ENCODE measurements around the gene ACSL3. TPM values are rescaled to one million over a fixed set of nuclear protein-coding genes. Genes with fewer than 3 reads are reported as not detected.

The ACSL3 gene
- total RNA-seq, 1 experiment from 2014 or later, result 98.5 TPM

- Histone ChIP-seq H3K4me1 (ENCODE audit: low read length) (peaks cover 2% of the 10 kb centered on the region; the same call in 1 of the 2 replicates), H3K27ac (ENCODE audit: low read length) (no peak overlapping the region), H3K9me3 (ENCODE audit: low read length) (no peaks in the 10 kb centered on the region), H3K27me3 (ENCODE audit: low read length) (no peaks in the 10 kb centered on the region), H3K36me3 (ENCODE audit: insufficient read depth, low read length) (peaks cover 27% of the 10 kb centered on the region), H3K9me2 (replicated peaks; ENCODE audit: insufficient read depth, low read length) (no peaks in the 10 kb centered on the region), H2AFZ (ENCODE audit: low read length) (no peak overlapping the region), H3K4me3 (ENCODE audit: low read length) (no peak overlapping the region), H4K20me1 (ENCODE audit: insufficient read depth, low read depth, low read length) (no peaks in the 10 kb centered on the region), H3K79me2 (ENCODE audit: low read length) (peaks cover 19% of the 10 kb centered on the region), H3K4me2 (ENCODE audit: low read depth, low read length, poor library complexity, severe bottlenecking) (no peak overlapping the region), H3K9ac (ENCODE audit: low read length) (no peak overlapping the region)
- DNase-seq, result no peak
These were observed 66.8 kb downstream of the ACSL3 start for GRCh38 chr2:222927600-222927999.

DNA sequence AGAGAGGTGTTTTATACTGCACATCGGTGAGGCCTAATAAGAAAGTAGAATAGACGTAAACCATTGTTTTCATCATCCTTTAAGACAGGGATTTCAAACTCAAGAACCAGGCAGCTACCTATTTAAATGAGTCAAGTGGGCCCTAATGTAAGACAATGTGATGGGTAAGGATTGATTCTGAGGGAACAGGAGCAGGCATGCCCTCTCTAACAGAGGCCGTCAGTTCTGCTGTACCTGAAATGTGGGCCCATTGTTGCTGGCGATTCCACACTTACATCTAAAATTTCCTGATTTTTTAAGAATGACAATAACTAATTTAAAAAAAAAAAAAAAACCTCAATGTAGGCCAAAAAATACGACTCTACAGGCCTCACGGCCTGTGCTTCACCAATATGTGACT is 67.5 kb downstream of the ACSL3 start:
- H3K9me2 ChIP-seq (replicated peaks; ENCODE audit: insufficient read depth, low read length), result no peaks in the 10 kb centered on the region
- H3K79me2 ChIP-seq (ENCODE audit: low read length), result peaks cover 19% of the 10 kb centered on the region
- peaks cover 2% of the 10 kb centered on the region; the same call in 1 of the 2 replicates for H3K4me1 ChIP-seq (ENCODE audit: low read length)
- no peak for DNase-seq
- H4K20me1 ChIP-seq (ENCODE audit: insufficient read depth, low read depth, low read length), result no peaks in the 10 kb centered on the region
- H3K27me3 ChIP-seq (ENCODE audit: low read length), result no peaks in the 10 kb centered on the region
- H3K9me3 ChIP-seq (ENCODE audit: low read length), result no peaks in the 10 kb centered on the region
- H3K27ac ChIP-seq (ENCODE audit: low read length), result no peak overlapping the region
- H2AFZ ChIP-seq (ENCODE audit: low read length), result no peak overlapping the region
- no peak overlapping the region for H3K4me3 ChIP-seq (ENCODE audit: low read length)
- no peak overlapping the region for H3K4me2 ChIP-seq (ENCODE audit: low read depth, low read length, poor library complexity, severe bottlenecking)
- H3K36me3 ChIP-seq (ENCODE audit: insufficient read depth, low read length), result peaks cover 24% of the 10 kb centered on the region
- H3K9ac ChIP-seq (ENCODE audit: low read length), result no peak overlapping the region

DNA sequence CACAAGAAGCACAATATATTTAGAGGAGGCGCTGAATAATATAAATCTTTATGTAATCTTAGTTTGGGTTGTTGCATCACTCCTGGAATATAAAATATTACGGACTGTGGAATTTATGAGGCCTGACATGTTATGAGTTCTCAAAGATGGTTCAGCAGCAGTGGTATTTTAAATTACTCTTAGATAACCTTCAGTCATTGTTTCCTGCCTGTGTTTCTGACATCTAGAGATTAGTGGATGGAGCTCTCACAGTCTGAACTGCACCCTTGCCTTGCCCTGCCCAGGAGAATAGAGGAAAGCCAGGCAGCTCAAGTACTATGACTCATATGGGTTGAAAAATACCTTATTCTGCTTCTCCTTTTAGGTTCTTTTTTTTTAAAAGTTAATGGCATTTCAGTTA is 70.0 kb downstream of the ACSL3 start:
- no peaks in the 10 kb centered on the region for H3K4me1 ChIP-seq (ENCODE audit: low read length)
- no peak overlapping the region for H3K4me2 ChIP-seq (ENCODE audit: low read depth, low read length, poor library complexity, severe bottlenecking)
- no peaks in the 10 kb centered on the region for H3K9me3 ChIP-seq (ENCODE audit: low read length)
- H4K20me1 ChIP-seq (ENCODE audit: insufficient read depth, low read depth, low read length), result no peaks in the 10 kb centered on the region
- H3K9ac ChIP-seq (ENCODE audit: low read length), result no peak overlapping the region
- no peak overlapping the region for H3K27ac ChIP-seq (ENCODE audit: low read length)
- H3K27me3 ChIP-seq (ENCODE audit: low read length), result no peaks in the 10 kb centered on the region
- H3K36me3 ChIP-seq (ENCODE audit: insufficient read depth, low read length), result peaks cover 41% of the 10 kb centered on the region
- H3K4me3 ChIP-seq (ENCODE audit: low read length), result no peak overlapping the region
- H3K9me2 ChIP-seq (replicated peaks; ENCODE audit: insufficient read depth, low read length), result no peaks in the 10 kb centered on the region
- no peak for DNase-seq
- H2AFZ ChIP-seq (ENCODE audit: low read length), result no peak overlapping the region
- H3K79me2 ChIP-seq (ENCODE audit: low read length), result peaks cover 19% of the 10 kb centered on the region

GRCh38 chr2:222931659-222932058 is 70.8 kb downstream of the ACSL3 start:
- Histone ChIP-seq H3K79me2 (ENCODE audit: low read length) (peaks cover 19% of the 10 kb centered on the region), H3K9ac (ENCODE audit: low read length) (no peak overlapping the region), H3K4me1 (ENCODE audit: low read length) (peaks cover 4% of the 10 kb centered on the region; the same call in 1 of the 2 replicates), H3K4me3 (ENCODE audit: low read length) (no peak overlapping the region), H3K9me3 (ENCODE audit: low read length) (no peaks in the 10 kb centered on the region), H3K36me3 (ENCODE audit: insufficient read depth, low read length) (peaks cover 44% of the 10 kb centered on the region), H3K27me3 (ENCODE audit: low read length) (no peaks in the 10 kb centered on the region), H2AFZ (ENCODE audit: low read length) (no peak overlapping the region), H3K9me2 (replicated peaks; ENCODE audit: insufficient read depth, low read length) (no peaks in the 10 kb centered on the region), H3K27ac (ENCODE audit: low read length) (no peak overlapping the region), H3K4me2 (ENCODE audit: low read depth, low read length, poor library complexity, severe bottlenecking) (no peak overlapping the region), H4K20me1 (ENCODE audit: insufficient read depth, low read depth, low read length) (no peaks in the 10 kb centered on the region)
- DNase-seq, result no peak

- peaks cover 46% of the 10 kb centered on the region for H3K36me3 ChIP-seq (ENCODE audit: insufficient read depth, low read length)
These were observed 72.6 kb downstream of the ACSL3 start for GRCh38 chr2:222933458-222933857.

DNA sequence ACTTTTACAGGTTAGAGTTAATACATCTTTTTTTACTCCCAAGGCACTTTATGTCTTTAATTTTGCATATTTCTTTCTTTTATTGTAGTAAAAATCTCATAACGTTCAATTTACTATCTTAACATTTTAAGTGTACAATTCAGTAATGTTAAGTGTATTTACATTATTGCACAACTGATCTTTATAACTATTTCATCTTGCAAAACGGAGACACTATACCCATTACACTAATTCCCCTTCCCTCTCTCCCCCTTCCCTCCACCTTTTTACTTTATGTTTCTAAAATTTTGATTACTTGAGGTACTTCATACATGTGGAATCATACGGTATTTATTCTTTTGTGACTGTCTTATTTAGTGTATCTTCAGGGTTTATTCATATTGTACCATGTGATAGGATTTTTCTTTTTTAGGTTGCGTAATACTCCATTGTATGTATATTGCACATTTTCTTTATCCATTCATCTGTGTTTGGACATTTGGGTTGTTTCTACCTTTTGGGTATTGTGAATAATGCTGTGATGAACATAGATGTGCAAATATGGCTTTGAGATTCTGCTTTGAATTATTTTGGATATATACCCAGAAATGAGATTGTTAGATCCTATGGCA is 75.0 kb downstream of the ACSL3 start:
- Histone ChIP-seq H3K27ac (ENCODE audit: low read length) (no peak overlapping the region), H4K20me1 (ENCODE audit: insufficient read depth, low read depth, low read length) (no peaks in the 10 kb centered on the region), H3K36me3 (ENCODE audit: insufficient read depth, low read length) (peaks cover 41% of the 10 kb centered on the region), H3K4me3 (ENCODE audit: low read length) (no peak overlapping the region), H3K9me3 (ENCODE audit: low read length) (no peaks in the 10 kb centered on the region), H3K9me2 (replicated peaks; ENCODE audit: insufficient read depth, low read length) (no peaks in the 10 kb centered on the region), H3K4me2 (ENCODE audit: low read depth, low read length, poor library complexity, severe bottlenecking) (no peak overlapping the region), H3K4me1 (ENCODE audit: low read length) (peaks cover 4% of the 10 kb centered on the region; the same call in 1 of the 2 replicates), H3K27me3 (ENCODE audit: low read length) (no peaks in the 10 kb centered on the region), H2AFZ (ENCODE audit: low read length) (no peak overlapping the region), H3K9ac (ENCODE audit: low read length) (no peak overlapping the region), H3K79me2 (ENCODE audit: low read length) (no peaks in the 10 kb centered on the region; the same call in 1 of the 2 replicates)
- no peak for DNase-seq

More at GRCh38 chr2:222933458-222933857, 72.6 kb downstream of the ACSL3 start:
- DNase-seq, result no peak
- no peak overlapping the region for H3K27ac ChIP-seq (ENCODE audit: low read length)
- H3K4me1 ChIP-seq (ENCODE audit: low read length), result peaks cover 4% of the 10 kb centered on the region; the same call in 1 of the 2 replicates
- no peaks in the 10 kb centered on the region for H3K9me2 ChIP-seq (replicated peaks; ENCODE audit: insufficient read depth, low read length)
- H3K9me3 ChIP-seq (ENCODE audit: low read length), result no peaks in the 10 kb centered on the region
- H3K4me2 ChIP-seq (ENCODE audit: low read depth, low read length, poor library complexity, severe bottlenecking), result no peak overlapping the region
- H3K27me3 ChIP-seq (ENCODE audit: low read length), result no peaks in the 10 kb centered on the region
- H3K4me3 ChIP-seq (ENCODE audit: low read length), result no peak overlapping the region
- H4K20me1 ChIP-seq (ENCODE audit: insufficient read depth, low read depth, low read length), result no peaks in the 10 kb centered on the region
- peaks cover 5% of the 10 kb centered on the region for H3K79me2 ChIP-seq (ENCODE audit: low read length)
- H2AFZ ChIP-seq (ENCODE audit: low read length), result no peak overlapping the region
- no peak overlapping the region for H3K9ac ChIP-seq (ENCODE audit: low read length)

- Histone ChIP-seq H3K36me3 (ENCODE audit: insufficient read depth, low read length) (peaks cover 48% of the 10 kb centered on the region), H3K79me2 (ENCODE audit: low read length) (no peaks in the 10 kb centered on the region; the same call in 1 of the 2 replicates), H3K27me3 (ENCODE audit: low read length) (no peaks in the 10 kb centered on the region), H4K20me1 (ENCODE audit: insufficient read depth, low read depth, low read length) (no peaks in the 10 kb centered on the region), H3K9ac (ENCODE audit: low read length) (no peak overlapping the region), H3K9me3 (ENCODE audit: low read length) (no peaks in the 10 kb centered on the region), H3K9me2 (replicated peaks; ENCODE audit: insufficient read depth, low read length) (no peaks in the 10 kb centered on the region), H3K4me1 (ENCODE audit: low read length) (peaks cover 4% of the 10 kb centered on the region; the same call in 1 of the 2 replicates), H3K4me3 (ENCODE audit: low read length) (no peak overlapping the region), H3K27ac (ENCODE audit: low read length) (no peak overlapping the region), H3K4me2 (ENCODE audit: low read depth, low read length, poor library complexity, severe bottlenecking) (no peak overlapping the region), H2AFZ (ENCODE audit: low read length) (no peak overlapping the region)
- DNase-seq, result no peak
These were observed 75.9 kb downstream of the ACSL3 start for GRCh38 chr2:222936705-222937104.

- H3K27me3 ChIP-seq (ENCODE audit: low read length), result no peaks in the 10 kb centered on the region
- no peak overlapping the region for H3K4me2 ChIP-seq (ENCODE audit: low read depth, low read length, poor library complexity, severe bottlenecking)
- no peak overlapping the region for H2AFZ ChIP-seq (ENCODE audit: low read length)
- no peaks in the 10 kb centered on the region; the same call in 1 of the 2 replicates for H3K79me2 ChIP-seq (ENCODE audit: low read length)
- H3K9me3 ChIP-seq (ENCODE audit: low read length), result no peaks in the 10 kb centered on the region
- no peak overlapping the region for H3K4me3 ChIP-seq (ENCODE audit: low read length)
- H3K9me2 ChIP-seq (replicated peaks; ENCODE audit: insufficient read depth, low read length), result no peaks in the 10 kb centered on the region
- no peak for DNase-seq
- no peaks in the 10 kb centered on the region for H4K20me1 ChIP-seq (ENCODE audit: insufficient read depth, low read depth, low read length)
- no peak overlapping the region for H3K27ac ChIP-seq (ENCODE audit: low read length)
- peaks cover 4% of the 10 kb centered on the region; the same call in 1 of the 2 replicates for H3K4me1 ChIP-seq (ENCODE audit: low read length)
- no peak overlapping the region for H3K9ac ChIP-seq (ENCODE audit: low read length)
- H3K36me3 ChIP-seq (ENCODE audit: insufficient read depth, low read length), result peaks cover 46% of the 10 kb centered on the region
These were observed 77.5 kb downstream of the ACSL3 start for GRCh38 chr2:222938327-222938726.

Measured in Karpas-422 (cell line).